NCI-H460 (cell line): ENCODE results near the gene FSTL5. TPM values are rescaled to one million over a fixed set of nuclear protein-coding genes. Genes with fewer than 3 reads are reported as not detected.
"Not testable (repeated sequence)": the region's sequence is repeated elsewhere in the genome, so short reads cannot be mapped to it uniquely, and the experiment has no call there.

Experiments
- DNase-seq: peaks from one replicate; pipeline ENCODE4 v3.0.0-alpha.2; 2016; ENCODE audit warnings: low read depth; ENCODE audit errors: extremely low read depth
- total RNA-seq: library from RNA; depleted of rRNA; stranded (reverse); fragments of >200 nt; shearing (Covaris generic); gene quantifications from 2 replicates; pipeline ENCODE4 v1.2.3, GENCODE V29; 2014

Gene FSTL5
- total RNA-seq, 1 experiment from 2014 or later: 0.02 TPM

DNA sequence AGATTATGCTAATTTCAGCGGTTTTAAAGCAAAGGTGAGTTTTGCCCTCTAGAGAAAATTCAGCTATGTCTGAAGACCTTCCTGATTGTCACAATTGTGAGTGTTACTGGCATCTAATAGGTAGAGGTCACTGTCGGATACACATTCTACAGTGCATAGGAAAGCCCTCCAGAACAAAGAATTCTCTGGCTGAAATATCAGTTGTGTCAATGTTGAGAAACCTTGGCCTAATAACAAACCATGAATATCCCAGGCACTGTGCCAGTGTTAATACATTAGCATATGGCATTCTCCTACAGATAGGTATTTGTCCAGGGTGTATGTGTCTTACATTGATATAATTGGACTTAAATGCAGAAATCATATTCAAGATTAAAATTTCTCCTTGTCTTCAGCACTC, 294.3 kb downstream of the FSTL5 start:
- DNase-seq: no peak

DNA sequence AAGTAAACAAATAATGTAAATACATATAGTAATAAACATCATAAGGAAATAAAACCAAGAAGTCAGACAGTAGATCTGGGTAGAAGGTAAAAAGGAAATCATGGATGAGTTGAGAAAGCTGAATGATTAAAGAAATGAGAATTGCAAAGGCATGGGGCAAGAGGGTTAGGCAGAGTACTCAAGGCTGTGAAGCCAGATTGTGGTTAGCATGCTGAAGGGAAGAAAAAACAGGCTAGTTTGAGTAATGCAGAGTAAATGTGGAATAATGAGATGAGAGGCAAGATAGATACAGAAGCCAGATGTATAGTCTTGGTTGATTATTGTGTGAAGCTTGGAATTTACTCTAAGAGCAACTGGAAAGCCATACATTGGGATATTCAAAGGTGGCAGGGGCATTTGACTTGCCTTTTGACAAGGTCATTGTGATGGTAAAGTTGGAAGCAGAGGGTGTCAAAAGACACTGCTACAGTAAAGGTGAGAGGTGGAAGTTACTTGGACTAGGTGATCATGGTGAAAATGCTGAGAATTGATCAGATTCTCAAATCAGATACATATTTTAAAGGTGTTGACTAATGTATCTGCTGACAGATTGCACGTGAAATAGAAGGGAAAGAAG, 307.0 kb downstream of the FSTL5 start:
- no peak for DNase-seq

DNA sequence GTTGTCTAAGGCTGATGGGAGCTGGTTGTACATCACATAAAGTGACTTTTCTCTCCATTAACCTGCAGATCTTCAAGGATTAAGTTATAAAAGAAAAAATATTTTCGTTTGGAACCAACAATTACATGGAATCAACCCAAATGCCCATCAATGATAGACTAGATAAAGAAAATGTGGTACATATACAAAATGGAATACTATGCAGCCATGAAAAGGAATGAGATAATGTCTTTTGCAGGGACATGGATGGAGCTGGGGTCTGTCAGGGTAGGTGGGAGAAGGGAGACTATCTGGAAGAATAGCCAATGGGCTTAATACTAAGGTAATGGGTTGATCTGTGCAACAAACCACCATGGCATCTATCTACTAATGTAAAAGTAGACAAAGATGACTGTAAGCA, 313.2 kb downstream of the FSTL5 start:
- no peak for DNase-seq

DNA sequence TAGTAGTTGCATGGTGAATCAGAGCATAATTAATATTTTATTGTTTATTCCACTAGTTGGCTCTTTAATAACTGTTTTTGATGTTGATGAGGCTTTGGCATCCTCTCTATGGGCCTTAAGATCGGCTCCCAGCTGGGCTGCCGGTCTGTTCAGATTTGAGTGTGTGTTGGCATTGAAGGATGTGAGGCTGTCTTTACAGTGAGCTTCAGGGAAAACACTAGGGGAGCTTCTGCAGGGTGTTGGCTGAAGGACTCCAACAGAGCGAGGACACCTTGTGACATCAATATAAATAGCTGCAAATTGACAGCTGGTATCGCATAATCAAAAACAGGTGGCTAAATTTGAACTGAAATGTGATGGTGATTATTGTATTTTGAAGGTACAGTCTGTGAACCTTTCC, 322.0 kb downstream of the FSTL5 start:
- no peak for DNase-seq

DNA sequence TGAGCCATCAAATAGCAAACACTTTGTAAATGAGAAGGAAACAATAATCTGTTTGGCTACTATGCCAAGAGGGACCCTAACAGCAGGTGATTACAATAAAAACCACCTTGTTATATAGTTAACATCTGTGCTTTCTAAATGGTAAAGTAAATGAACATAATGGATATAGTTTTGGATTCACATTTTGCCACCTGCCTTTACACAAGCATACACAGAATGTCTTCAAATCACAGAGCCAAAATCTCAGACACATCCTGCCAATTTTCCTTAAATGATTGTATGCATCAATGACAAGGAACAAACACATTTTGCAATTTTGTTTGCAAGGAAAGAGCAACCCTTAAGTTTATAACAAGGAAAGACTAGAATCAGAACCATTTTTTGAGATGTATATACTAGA, 334.2 kb downstream of the FSTL5 start:
- no peak for DNase-seq

DNA sequence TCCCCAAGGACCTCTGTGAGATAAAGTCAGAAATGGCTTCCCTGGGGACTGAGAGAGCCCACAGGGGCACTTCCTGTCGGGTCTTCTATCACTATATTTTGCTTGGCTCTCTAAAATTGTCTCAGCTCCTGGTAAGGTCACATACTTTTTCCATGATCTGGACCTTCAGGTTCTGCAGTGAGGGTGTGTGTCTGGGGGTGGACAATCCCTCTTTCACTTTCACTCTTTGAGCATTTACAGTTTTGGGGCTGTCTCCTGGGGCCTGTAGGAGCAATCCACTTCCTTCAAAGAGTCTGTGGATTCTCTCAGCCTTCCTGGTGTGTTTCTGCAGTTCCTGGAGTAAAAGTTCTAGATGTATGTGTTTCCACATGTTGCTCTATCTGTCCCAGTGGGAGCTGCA, 335.7 kb downstream of the FSTL5 start:
- no peak for DNase-seq

DNA sequence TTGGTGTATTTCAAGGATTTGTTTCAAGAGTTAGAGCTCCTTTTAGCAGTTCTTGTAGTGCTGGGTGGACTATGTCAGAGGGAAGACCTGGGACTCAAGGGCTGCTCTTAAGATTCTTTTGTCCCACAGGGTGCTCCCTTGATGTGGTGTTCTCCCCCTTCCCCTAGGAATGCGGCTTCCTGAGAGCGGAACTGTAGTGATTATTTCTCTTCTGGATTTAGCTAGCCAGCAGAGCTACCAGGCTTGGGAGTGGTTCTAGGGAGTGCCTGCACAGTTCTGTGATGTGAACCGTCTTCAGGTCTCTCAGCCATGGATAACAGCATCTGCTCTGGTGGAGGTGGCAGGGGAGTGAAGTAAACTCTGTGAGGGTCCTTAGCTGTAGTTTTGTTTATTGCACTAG, 336.8 kb downstream of the FSTL5 start:
- no peak for DNase-seq

DNA sequence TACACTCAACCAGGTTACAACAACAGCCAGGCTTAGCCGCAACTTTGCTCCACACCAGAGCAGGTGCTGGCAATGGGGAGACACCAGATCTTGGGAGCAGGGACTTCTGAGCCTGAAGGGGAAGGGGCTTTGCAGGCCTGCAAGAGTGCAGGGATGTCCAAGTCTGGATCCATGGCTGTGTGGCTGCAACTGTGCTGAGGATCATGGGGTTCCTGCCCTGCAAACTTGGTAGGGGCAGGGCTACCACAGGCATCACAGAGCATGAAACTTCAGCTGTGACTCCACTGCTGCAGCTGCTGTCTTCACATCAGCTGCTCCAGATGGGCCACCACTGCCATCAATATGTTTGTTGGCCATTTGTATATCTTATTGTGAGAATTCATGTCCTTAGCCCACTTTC, 340.4 kb downstream of the FSTL5 start:
- DNase-seq: no peak

DNA sequence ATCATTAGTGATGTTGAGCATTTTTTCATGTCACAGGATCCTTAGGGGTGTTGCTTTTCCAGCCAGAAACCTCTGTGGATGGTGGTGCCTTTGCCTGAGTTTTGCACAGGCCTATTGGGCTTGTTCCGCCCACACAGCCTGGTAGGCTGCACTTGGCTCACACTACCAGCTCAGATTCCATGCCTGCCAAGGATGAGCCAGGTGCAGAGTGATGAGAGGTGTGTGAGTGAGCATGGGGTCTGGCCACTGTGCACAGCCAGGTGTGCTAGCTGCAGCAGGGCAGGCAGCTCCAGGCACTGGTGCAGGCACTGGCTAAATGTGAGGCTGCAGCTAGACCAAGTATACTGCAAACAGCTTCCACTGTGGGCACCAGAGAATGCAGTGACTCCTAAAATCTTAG, 341.6 kb downstream of the FSTL5 start:
- no peak for DNase-seq

DNA sequence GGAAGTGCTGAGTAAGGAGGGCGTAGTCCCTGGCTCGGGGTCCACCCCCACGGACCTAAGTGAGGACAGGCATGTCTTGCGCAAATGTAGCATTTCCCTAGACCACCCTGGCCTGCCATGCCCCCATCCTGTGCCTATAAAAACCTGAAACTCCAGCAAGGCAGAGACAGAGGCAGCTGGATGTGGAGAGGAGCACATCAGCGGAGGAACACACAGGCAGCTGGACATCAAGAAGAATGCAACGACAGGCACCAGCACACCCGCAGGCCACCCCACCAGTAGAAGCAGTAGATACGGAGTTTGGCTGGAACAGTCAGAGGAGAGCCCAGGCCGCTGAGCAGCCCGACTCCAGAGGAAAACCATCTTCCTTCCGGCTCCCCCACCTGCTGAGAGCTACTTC, 345.9 kb downstream of the FSTL5 start:
- no peak for DNase-seq

DNA sequence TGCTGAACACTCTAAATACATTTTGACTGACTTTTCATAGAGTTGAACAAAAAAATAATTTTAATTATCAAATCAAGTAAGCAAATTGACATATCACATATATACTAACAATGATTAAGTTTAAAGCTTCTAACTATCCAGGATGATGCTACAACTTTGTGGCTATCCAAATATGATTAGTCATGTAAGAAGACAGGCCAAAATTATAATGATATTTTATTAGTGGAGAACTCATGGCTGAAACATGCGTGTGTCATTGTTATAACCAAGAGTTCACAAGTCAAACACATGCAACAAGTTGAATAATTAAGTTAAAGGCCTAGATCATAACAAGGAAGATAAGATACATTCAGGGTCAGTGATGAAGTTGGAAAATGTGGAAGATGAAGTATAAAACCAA, 346.8 kb downstream of the FSTL5 start:
- no peak for DNase-seq

DNA sequence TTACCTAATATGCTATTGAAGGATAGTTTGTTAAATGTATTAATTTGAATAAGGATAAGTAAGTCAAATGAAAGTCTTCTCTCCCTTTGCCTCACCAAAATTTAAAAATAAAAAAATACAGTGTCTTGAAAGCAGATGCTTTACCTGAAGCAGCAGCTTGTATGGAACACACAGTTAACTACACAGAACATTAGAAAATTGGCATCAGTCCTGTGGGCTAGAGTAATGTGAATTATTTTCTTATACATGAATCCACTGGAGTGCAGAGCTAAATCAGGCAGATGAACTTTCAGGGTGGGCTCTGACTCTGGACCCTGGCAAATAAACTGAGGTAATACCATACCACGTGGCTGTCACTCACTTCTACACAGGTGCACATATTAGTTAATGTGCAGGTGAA, 348.0 kb downstream of the FSTL5 start:
- no peak for DNase-seq

DNA sequence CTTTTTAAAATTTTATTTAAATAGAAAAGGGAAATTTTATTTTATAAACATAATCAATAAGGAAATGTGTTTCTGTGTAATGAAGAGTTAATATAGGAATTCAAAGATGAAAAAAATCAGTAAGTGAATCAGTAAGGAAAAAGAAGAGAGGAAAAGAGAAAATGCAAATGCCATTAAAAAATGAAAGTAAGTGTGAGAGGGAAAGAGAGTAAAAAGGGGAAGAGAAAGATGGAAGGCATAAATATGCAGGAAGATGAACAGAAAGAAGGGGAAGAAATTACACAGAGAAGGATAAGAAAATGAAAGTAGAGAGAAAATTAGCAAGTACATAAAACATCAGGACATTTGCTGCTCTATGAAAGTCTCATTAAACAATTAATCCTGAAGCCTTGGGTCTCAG, 349.9 kb downstream of the FSTL5 start:
- DNase-seq: no peak

DNA sequence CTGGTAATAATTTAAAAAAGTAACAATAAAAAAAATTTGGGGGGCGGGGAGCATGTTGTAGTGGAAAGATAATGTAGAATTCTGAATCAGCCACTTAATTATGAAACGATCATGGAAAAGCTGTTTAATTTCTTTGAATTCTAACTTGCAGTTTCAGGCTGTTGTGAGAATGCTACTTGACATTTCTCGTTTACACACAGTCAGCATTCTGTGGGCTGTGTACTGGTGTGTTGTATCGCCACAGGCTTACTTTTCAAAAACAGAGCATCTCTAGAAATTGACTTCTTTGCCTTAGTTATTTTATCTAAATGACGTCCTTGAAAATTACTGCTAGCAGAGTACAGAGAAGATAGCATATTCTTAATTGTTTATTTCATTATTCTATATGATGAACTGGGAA, 350.4 kb downstream of the FSTL5 start:
- no peak for DNase-seq

DNA sequence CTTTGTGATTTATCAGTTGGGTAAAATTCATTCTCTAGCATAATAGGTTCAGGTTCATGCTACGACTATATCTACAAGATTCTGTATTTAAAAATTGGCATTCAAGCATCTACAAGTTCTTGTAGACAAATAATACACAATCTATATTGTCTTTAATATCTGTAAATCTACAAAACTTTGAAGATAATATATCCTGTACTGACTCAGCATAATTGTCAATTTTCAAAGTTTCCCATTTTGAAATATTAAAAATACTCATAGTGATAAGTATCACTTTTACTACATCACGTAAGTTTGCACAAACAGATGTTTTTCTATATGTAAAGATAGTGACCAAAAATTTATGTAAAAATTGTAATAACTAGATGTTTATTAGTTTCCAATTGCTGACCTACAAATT, 360.6 kb downstream of the FSTL5 start:
- DNase-seq: no peak

DNA sequence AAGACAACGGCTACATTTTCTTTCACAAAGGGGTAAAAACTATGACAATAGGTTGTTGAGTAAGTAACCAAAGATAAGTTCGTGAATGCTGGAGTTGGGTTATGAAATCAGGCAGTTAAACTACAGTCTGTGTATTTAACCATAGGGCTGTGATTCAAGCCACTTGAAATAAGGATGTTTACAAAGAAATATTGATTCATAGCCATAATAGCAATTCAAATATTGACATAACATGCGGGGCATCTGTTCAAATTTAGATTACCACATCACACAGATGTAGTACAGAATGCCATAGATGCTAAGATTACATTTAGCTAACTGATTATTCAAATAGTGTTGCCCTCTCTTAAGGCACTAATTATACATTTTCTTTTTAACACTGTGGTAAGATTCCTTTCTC, 364.1 kb downstream of the FSTL5 start:
- peak; percentile 8 for DNase-seq

DNA sequence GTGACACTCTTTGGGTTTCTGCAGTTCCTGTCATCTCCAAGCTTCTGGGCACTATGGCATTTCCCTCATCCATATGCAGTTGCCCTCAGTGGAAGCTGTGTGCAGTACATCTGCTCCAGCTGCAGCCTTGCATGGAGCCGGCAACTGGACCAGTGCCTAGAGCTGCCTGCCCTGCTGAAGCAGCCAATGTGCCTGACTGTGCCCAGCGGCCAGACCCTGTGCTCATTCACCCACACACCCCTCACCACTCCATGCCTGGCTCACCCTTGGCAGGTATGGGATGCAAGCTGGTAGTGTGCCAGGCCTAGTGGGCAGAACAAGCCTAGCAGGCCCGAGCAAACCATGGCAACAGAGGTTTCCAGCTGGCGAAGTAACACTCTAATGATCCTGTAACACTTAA, 370.8 kb downstream of the FSTL5 start:
- no peak for DNase-seq

DNA sequence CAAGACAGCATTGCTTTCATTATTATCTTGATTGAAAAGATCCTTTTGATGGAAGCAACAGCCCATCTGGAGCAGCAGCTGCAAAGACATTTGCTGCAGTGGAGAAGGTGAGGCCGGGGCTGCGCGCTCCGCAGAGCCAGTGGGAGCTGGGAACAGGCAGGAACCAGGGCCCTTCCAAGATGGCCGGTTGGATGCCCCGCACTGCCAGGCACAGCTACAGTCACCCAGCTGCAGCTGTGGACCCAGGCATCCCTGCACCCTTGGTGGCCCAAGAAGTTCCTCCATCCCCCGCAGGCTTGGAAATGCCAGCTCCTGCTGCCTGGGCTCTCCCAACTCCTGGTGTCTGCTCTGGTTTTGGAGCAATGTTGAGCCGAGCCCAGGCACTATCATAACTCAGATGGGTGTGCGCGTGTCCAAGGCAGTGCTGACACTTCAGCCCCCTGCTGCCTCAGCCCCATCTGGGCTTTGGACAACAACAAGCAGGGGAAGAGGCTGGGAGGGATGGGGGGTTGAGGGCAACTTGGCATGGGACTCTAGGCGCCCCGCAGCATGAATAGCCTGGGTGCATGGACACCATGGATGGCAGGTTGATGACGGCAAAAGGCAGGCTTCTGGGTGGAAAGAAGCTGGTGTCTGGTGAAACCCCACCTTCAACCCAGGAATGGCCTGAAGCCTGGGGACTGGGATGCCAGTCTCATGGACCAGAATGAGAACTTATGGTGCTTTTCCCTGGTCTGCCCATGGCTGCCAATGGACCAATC, 371.8 kb downstream of the FSTL5 start:
- no peak for DNase-seq

DNA sequence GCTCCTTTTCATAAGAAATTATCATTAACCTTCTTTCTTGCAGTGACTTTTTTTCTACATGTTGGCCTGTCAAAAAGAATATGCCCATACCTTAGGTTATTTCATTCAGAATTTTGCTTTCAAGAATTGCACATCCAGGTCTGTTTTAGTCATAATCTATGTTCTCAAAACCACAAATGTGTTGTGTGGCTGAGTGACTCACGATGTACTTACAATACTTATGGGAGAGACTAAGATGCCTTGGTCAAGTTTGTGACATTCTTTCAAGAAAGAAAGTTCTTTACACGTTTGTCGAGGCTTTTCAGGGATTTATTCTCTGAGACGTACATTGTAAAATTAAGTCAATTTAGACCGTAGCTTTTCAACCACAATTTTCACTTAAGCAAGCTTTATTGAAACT, 396.7 kb downstream of the FSTL5 start:
- DNase-seq: no peak

DNA sequence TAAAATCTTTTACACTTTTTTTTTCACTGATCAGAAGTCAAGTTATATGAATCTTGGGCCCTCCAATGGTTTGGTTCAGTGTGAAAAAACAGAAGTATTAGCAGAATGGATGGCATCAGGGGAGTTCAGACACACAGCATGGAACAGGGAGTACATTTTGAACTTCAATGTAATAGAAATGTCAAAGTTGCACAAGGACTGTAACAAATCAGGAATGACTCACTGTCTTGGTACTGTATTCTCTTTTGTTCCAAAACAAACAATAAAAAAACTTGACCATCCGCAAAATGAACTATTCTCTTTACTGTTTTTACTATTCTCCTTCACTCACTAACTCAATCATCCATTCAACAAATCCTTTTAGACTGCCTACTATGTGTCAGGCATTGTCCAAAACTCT, 401.0 kb downstream of the FSTL5 start:
- DNase-seq: no peak

DNA sequence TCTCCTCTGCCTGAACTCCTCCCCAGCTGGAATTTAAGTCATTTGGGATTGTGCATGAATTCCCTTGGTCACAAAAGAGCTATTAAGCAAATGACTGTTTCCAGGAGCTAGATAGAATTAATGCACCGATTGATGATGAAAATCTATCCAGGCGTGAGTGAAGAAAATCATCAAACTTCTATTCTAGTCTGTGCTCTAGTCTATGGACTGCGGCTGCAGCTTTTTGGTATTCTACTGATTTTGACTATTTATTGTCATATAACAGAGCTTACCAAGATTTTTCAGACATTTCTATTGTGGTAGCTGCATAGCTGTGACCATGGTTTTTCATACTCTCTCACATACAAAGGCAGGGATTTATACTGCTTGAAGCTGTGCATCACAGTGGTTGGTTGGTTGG, 403.8 kb downstream of the FSTL5 start:
- no peak for DNase-seq

DNA sequence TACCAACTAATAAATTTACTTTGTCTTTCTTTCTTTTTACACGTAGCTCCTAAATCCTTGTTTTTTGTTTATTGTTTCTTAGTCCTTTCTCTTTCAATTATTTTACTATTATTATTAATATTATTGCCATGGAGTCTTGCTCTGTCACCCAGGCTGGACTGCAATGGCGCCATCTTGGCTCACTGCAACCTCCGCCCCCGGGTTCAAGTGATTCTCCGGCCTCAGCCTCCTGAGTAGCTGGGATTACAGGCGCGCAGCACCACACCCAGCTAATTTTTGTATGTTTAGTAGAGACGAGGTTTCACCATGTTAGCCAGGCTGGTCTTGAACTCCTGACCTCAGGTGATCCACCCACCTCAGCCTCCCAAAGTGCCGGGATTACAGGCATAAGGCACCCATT, 405.4 kb downstream of the FSTL5 start:
- not testable (repeated sequence) for DNase-seq

DNA sequence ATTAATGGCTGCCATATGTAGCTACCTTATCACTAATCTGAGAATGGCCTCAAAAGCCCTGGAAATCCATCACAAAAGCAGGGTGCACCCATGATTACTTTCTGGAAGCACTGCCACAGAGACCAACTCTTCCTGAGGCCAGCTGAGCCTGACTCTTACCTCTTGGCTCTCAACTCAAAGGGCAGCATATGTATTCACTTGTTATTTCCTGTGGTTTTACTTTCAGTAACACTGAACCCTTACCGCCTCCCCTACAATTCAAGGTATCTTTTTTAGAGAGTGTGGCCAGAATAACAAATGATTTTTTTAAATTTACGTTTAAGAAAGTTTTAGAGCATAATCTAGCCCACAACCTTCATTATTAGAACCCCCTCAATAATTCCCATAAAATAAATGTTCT, 434.9 kb downstream of the FSTL5 start:
- DNase-seq: no peak
